ENCODE data around the gene NRAS.

- TF ChIP-seq POLR2A (IDR thresholded peaks at IDR 0.05) (no peak), CTCF (IDR thresholded peaks at IDR 0.05) (no peak)
Measured at GRCh38 chr1:114735479-114735878, 18.9 kb upstream of the NRAS start.

All from heart left ventricle (tissue), 13 donors.